Activated CD4-positive, alpha-beta T cell treated with anti-CD3 and anti-CD28 coated beads, Interleukin-2, Interleukin-6, amounts not matched to agents 100 ng/mL and 50 ng/mL, durations not matched to agents 16 hours and 8 hours (primary cell): ENCODE measurements around the gene SKIC3.

Source experiments
- DNase-seq: peaks from one replicate; pipeline ENCODE4 v3.0.0-alpha.2; 2020

Gene SKIC3

GRCh38 chr5:95530416-95530815 lies 24.4 kb downstream of the SKIC3 start:
- no peak for DNase-seq

GRCh38 chr5:95528565-95528964 lies 26.2 kb downstream of the SKIC3 start:
- DNase-seq: no peak

- no peak for DNase-seq
These were observed 27.9 kb downstream of the SKIC3 start for GRCh38 chr5:95526871-95527270.

- DNase-seq: no peak
These were observed 30.4 kb downstream of the SKIC3 start for GRCh38 chr5:95524423-95524822.

- DNase-seq: no peak
These were observed 34.6 kb downstream of the SKIC3 start for GRCh38 chr5:95520206-95520605.

GRCh38 chr5:95519681-95520080 lies 35.1 kb downstream of the SKIC3 start:
- DNase-seq: no peak

- no peak for DNase-seq
These were observed 35.6 kb downstream of the SKIC3 start for GRCh38 chr5:95519151-95519550.

GRCh38 chr5:95518417-95518816 lies 36.4 kb downstream of the SKIC3 start:
- DNase-seq: no peak

- no peak for DNase-seq
These were observed 43.2 kb downstream of the SKIC3 start for GRCh38 chr5:95511606-95512005.

- DNase-seq: no peak
These were observed 46.2 kb downstream of the SKIC3 start for GRCh38 chr5:95508550-95508949.
